Adrenal gland (tissue), 5 donors: ENCODE measurements around the gene ADGRG4.

Experiments used
- POLR2A ChIP-seq, 2 donors: fragments of 450-650 bp; IDR thresholded peaks; one replicate each; pipeline ENCODE4 v1.6.1; 2017; ENCODE audit warnings: antibody characterized with exemption in 2 of 2, mild to moderate bottlenecking in 2 of 2, moderate library complexity in 1 of 2
- TF ChIP-seq, protein P1 (sequence below), 6 experiments: fragments of 450-650 bp in 4 of 6; fragments of 200-600 bp in 2 of 6; sonication (generic) in 1 of 6; IDR thresholded peaks; 1 replicate in 5 of 6; 2 replicates in 1 of 6; pipeline versions ENCODE4 v1.5.1 to v1.8.0; 2016 to 2021; ENCODE audit warnings: antibody characterized with exemption in 6 of 6, mild to moderate bottlenecking in 2 of 6, moderate library complexity in 1 of 6
- donor health status: DM: no; HTN: no; CAD: no.

GRCh38 chrX:136347706-136348105 is 46.9 kb downstream of the ADGRG4 start:
- TF ChIP-seq, protein P1, sequence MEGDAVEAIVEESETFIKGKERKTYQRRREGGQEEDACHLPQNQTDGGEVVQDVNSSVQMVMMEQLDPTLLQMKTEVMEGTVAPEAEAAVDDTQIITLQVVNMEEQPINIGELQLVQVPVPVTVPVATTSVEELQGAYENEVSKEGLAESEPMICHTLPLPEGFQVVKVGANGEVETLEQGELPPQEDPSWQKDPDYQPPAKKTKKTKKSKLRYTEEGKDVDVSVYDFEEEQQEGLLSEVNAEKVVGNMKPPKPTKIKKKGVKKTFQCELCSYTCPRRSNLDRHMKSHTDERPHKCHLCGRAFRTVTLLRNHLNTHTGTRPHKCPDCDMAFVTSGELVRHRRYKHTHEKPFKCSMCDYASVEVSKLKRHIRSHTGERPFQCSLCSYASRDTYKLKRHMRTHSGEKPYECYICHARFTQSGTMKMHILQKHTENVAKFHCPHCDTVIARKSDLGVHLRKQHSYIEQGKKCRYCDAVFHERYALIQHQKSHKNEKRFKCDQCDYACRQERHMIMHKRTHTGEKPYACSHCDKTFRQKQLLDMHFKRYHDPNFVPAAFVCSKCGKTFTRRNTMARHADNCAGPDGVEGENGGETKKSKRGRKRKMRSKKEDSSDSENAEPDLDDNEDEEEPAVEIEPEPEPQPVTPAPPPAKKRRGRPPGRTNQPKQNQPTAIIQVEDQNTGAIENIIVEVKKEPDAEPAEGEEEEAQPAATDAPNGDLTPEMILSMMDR (IDR thresholded peaks at IDR 0.05) = no peak
- TF ChIP-seq POLR2A (IDR thresholded peaks at IDR 0.05) = no peak
